Neural cell (in vitro differentiated cells): Measurements from ENCODE around the gene SIRT3. TPM values are rescaled to one million over a fixed set of nuclear protein-coding genes. Genes with fewer than 3 reads are reported as not detected.

ENCODE experiments used
- polyA plus RNA-seq: library from polyadenylated mRNA; depleted of rRNA; stranded (reverse); fragments of >200 nt; gene quantifications from 2 replicates; pipeline ENCODE4 v1.2.3, GENCODE V29; 2014

The SIRT3 gene
- polyA plus RNA-seq, 1 donor from 2014 or later = 32.9 TPM

Other genes starting within 250 kb of the SIRT3 start
- gene SCGB1C1, start 43.3 kb downstream of the SIRT3 start, polyA plus RNA-seq = not detected in 2 replicates
- 6.7 and 7.6 TPM in 2 replicates for gene BET1L, start 28.9 kb downstream of the SIRT3 start, polyA plus RNA-seq
- 128 and 152 TPM in 2 replicates for gene RIC8A, start 28.6 kb downstream of the SIRT3 start, polyA plus RNA-seq
- gene PSMD13, start 634 bp upstream of the SIRT3 start, polyA plus RNA-seq = 174 and 183 TPM in 2 replicates
- gene NLRP6, start 42.1 kb upstream of the SIRT3 start, polyA plus RNA-seq = not detected in 2 replicates
- 2.1 and 6.0 TPM in 2 replicates for gene PGGHG, start 52.8 kb upstream of the SIRT3 start, polyA plus RNA-seq
- not detected in 2 replicates for gene IFITM5, start 63.2 kb upstream of the SIRT3 start, polyA plus RNA-seq
- 2.3 TPM in 1 of 2 replicates, not detected in the other for gene IFITM2, start 71.5 kb upstream of the SIRT3 start, polyA plus RNA-seq
- gene IFITM1, start 77.7 kb upstream of the SIRT3 start, polyA plus RNA-seq = 0.35 TPM in 1 of 2 replicates, not detected in the other
- not detected in 2 replicates for gene IFITM3, start 84.5 kb upstream of the SIRT3 start, polyA plus RNA-seq
- 440 and 478 TPM in 2 replicates for gene B4GALNT4, start 133.2 kb upstream of the SIRT3 start, polyA plus RNA-seq
- not detected in 2 replicates for gene PKP3, start 157.9 kb upstream of the SIRT3 start, polyA plus RNA-seq
- 1.6 and 5.6 TPM in 2 replicates for gene SIGIRR, start 178.7 kb upstream of the SIRT3 start, polyA plus RNA-seq
- gene ANO9, start 205.7 kb upstream of the SIRT3 start, polyA plus RNA-seq = not detected in 2 replicates
- 39.1 and 54.3 TPM in 2 replicates for gene PTDSS2, start 213.9 kb upstream of the SIRT3 start, polyA plus RNA-seq